GM18861 (cell line): ENCODE measurements around the gene RFC5.

Experiments
- ATAC-seq: cut with Tn5 transposase; IDR thresholded peaks from one replicate; pipeline ENCODE4 v1.9.1; 2021; ENCODE audit not compliant: unreplicated experiment

The RFC5 gene

DNA sequence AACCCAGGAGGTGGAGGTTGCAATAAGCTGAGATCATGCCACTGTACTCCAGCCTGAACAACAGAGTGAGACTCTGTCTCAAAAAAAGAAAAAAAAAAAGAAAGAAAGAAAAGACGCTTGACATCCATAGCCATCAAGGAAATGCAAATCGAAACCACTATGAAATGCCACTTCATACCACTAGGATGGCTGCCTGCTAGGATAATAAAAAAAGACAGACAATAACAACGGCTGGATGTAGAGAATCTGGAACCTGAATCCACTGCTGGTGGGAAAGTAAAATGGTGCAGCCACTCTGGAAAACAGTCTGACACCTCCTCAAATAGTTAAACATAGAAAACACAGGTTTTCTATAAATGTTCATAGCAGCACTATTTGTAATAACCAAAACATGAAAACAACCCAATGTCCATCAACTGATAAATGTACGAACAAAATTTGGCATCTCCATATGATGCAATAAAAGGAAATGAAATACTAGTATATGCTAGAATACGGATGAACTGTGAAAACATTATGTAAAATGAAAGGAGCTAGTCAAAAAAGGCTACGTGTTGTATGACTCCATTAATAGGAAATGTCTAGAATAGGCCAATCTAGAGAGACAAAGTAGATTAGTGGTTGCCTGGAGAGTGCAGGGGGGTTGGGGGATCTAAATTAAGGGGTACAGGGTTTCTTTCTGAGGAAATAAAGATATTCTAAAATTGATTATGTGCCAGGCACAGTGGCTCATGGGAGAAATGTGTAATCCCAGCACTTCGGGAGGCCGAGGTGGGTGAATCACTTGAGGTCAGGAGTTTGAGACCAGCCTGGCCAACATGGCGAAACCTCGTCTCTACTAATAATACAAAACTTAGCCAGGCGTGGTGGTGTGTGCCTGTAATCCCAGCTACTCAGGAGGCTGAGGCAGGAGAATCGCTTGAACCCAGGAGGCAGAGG, 34.7 kb downstream of the RFC5 start:
- no peak for ATAC-seq

DNA sequence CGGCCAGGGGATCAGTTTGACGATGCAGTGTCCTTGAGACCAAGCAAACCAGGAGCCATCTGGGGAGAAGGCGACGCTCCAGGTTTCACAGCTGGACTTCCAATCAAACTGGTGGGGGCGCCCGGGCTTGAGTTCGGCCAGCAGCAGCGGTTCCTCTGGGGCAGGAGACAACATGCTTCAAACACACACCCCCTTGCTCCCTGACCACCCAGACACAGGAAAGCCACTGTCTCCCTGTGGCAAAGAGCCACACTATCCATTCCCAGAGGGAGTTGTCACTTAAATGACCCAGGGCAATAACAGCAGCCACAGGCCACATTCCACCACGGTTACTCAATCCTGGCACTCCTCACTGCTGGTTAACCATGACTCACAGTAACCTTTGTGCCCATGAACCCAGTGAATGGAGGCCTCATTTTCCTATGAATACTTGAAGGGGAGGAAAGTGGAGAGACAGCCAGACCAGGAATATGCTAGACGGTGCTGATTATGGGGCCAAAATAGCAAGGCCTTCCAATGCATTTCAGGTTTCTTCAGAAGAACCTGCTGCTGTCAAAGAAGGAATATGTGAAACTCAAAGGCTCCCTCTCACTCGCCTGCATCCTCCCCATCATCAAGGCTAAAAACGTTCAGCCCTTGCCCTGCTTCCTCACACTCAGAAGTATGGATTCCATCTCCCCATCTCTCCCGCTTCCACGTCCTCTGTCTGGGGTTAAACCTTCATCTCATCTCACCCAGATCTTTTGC, 36.0 kb downstream of the RFC5 start:
- no peak for ATAC-seq

DNA sequence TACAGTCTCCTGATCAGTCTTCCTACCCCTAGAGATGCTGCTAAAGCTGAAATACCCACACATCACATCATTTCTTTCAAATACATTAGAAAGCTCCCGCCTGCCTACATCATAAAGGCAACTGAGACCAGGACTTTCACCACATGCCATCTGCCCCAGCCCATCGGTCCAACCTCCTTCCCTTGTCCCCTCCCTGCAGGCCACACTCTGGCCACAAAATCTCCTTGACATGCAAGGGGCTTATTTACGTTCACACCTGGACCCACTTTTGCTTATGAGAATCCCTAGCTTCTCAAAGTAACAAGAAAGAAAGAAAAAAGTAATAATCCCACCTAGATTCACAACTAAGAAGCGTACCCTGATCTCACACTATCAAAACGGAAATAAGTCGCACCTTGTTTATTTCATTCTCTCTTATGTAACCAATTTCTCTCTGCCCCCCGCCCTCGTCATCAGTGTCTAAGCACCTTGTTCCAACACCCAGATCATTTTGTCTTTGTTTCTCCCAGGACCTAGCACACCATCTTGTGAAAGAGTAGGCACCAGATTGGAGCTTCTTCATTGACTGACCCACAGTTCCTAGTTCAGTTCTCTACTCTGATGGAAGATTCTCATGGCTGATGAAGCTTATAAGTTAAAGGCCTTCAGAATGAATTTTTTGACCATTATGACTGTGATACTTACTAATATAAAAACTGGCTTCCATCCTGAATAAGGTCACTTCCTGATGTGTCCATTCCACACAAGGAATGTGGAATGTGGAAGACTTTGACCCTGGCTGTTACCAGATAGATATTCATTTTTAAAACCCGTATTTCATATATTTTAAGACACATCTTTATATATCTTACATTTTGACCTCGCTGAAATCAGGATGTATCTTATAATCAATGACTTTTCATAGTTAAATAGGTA, 36.8 kb downstream of the RFC5 start:
- ATAC-seq = no peak

DNA sequence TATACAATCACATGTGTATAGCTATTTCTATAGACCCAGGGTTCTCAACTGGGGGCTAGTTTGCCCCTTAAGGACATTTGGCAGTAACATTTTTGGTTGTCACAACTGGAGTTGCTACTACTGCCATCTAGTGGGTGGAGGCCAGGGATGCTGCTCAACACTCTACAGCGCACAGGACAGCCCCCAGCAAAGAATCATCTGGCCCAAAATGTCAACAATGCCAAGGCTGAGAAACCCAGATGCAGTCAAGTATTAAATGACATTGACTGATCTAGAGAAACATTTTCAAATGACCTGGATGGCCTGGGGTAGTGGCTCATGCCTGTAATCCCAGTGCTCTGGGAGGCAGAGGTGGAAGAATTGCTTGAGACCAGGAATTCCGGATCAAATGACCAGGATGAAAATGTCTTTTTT, 38.6 kb downstream of the RFC5 start:
- ATAC-seq = peak; percentile 70

DNA sequence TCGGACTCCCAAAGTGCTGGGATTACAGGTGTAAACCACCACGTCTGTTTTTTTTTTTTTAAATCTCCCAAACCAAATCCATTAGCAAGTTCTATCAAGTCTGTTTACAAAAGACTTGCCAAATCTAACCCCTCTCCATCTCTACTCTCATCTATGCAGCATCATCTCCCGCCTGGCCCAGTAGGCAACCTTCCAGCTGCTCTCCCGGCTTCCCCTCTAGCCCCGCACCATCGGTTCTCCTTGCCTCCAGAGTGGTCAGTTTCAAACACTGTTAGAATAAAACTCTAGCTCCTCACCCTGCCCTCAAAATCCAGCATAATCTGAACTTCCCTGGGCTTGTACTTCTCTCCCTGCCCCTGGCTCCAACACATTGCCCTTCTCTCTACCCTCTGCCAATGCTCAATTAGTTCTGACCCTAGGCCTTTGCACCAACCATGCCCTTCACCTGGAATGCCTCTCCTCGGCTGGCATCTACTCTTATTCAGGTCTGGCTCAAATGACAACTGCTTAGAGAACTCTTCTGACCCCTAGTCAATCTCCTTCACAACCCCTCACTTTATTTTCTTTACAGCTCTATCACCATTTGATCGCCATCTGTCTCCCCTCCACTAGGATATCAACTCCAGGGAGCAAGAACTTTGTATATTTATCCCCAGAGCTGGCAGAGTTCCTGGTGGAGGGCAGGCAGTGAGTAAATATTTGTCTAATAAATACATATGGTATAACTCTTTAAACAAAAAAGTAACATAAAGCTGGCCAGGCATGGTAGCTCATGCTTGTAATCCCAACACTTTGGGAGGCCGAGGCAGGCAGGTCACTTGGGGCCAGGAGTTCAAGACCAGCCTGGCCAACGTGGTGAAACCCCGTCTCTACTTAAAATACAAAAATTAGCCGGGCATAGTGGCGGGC, 39.6 kb downstream of the RFC5 start:
- no peak for ATAC-seq

DNA sequence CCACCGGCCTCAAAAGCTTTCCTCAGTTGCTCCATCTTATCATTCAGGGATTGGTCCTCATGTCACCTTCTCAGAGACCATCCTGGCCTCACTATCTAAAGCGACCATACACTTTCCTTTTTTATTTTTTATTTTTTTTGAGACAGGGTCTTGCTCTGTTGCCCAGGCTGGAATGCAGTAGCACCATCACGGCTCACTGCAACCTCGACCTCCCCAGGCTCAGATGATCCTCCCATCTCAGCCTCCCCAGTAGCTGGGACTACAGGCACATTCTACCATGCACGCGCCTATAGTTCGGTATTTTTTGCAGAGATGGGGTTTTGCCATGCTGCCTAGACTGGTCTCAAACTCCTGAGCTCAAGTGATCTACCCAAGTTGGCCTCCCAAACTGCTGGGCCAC, 41.7 kb downstream of the RFC5 start:
- no peak for ATAC-seq

DNA sequence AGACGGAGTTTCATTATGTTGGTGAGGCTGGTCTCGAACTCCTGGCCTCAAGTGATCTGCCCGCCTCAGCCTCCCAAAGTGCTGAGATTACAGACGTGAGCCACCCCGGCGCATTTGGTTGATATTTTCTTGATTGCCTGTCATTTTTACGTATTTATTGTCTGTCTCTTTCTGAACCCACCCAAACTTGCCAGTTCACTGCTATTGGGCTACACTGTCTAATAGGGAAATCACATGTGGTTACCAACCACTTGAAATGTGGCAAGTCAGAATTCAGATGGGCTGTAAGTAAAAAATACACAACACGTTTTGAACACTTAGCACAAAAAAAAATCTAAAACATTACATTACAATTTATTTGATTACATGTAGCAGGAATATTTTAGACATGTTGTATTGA, 42.4 kb downstream of the RFC5 start:
- no peak for ATAC-seq

DNA sequence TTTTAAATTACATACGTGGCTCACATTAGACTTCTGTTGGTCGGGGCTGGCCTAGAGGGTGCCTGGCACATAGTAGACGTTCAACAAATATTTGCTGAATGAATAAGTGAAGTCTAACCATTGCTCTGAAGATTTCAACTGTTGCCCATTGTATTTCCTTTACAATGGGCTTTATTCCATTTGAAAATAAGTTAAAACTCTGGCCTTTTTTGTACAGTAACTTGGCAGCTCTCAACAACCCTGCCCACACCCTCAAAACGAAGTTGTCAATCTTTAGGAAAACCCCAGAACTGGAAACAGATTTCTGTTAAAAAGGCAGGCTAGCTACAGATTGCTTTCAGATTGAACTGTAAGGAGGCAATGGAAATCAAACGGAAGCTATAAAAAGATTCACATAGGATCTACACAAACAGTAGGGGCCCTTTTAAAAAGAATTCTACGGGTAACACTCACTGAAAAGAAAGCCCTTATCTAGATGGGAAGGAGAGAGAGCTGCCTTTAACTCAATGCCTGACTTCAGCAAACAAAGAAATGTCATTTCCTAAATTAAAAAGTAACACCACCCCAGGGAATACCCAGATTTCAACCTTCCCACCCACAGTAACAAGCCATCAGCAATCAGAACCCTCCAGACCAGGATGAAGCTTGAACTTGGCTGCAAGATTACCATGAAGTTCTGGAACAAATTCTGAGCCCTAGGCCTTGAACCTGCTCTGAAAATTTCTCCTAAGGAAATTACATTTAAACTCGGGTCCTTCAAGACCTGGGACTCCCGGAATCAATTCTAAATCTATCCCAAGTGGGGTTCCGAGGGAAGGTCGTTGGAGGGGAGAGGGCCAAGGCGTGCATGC, 43.1 kb downstream of the RFC5 start:
- ATAC-seq = no peak

DNA sequence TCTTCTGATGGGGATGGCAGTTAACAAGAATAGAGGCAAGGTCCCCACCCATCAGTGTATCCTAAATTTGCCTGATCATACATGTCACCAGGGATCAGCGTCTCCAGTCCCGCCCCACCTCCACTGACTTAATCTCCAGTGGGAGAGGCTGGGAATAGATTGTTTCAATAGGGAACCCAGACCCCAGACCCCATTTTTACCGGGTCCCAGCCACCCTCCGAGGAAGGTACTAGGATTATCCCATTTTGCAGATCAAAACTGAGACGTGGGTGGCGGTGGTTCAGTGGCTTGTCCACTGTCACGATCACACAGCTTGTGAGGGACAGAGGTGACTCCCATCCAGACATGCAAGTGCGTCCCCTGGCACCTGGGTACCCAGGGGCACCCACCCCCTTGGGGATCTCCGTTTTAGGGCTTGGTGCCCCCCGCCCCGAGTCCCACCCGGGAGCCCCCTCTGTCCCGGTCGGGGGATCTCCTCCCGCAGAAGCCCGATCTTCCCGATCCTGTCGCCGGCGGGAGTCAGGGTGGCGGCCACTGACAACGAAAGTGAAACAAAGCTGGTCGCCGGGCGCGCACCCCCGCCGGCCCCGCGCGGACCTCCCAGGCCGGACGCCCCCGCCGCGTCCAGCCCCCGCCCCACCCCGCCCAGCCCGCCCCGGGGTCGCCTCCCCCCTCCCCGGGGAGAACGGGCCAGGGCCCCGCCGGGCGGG, 44.0 kb downstream of the RFC5 start:
- ATAC-seq = peak; percentile 37

DNA sequence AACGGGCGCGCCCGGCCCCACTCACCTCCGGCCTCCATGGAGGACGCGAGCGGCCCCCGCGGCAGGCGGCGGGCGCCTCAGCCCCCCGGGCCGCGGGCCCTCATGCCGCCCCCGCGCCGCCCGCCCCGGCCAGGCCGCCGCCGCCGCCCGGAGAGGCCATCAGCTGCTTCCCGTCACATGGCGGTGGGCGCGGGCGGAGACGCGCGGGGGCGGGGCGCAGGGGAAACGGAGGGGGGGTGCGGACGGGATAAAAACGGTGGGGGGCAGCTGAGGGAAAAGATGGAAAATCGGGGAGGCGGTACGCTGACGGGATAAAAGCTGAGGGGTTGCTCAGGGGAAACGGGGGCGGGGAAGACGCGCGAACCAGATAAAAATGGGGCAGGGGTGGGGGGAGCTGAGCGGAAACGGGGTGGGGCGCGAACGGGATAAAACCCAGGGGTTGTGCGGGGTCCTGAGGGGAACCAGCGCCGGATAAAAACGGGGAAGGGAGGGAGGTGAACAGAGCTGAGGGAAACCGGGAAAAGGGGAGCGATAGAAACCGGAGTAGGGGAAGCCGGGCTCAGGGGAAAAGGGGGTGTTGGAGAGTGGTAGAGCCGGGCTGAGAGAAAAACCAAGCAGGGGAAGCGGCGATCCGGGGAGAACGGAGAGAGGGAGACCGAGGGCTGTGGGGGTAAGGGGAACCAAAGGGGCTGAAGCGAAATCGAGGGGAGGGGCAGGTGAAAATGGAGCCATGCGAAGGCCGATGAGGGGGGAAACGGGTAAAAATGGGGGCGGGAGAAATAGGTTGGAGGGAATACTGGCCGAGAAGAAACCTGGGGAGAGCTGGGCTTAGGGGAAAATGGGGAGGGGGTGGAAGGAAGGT, 44.7 kb downstream of the RFC5 start, which contains the start of gene WSB2:
WSB2 (minus strand) TSS at position 169 of the 862 bp plus-strand sequence; CDS start at position 38, 131 bp downstream.
- peak; percentile 22 for ATAC-seq

DNA sequence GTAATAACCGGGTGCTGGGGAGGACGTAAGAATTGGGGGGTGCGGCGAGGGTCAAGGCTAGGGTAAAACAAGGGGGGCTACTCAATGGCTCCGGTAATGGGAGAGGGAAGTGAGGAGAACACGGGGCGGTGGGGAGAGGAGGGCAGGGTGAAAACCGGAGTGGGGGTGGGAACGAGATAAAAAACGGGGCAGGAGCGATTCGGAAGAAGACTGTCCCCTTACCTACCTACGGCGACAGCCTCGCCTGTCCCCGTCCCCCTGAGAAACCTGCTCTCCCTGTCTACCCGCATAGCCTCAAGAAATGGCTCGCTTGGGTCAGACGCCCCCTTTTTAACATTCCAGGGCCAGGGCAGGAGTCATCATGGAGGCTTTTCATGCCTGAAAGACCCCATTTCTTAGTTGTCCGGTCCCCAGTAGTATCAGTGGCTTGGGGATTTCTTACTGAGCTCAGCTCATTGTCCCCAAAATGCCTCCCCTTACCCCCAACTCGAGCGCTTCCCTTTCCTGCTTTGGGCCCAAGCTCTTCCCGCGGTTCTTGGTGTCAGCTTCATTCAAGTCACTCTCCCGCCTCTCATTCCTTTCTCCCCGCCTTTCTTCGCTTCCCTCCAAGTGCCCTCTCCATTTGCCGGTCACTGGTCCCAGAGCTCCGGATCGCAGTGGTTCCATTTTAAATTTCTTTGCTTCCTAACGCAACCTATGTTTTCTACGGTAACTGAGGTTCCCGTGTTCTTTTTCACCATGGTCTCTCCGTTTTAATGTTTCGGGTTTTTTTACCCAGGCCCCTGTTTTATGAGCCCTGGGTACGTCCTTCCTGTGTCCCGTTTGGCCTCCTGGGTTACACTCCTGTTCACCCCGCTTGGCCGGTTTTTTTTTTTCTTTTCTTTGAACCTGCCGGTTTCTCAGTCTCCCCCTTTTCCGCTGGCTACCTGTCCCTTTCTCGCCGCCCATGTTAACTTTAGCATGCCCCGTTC, 45.7 kb downstream of the RFC5 start:
- no peak for ATAC-seq

DNA sequence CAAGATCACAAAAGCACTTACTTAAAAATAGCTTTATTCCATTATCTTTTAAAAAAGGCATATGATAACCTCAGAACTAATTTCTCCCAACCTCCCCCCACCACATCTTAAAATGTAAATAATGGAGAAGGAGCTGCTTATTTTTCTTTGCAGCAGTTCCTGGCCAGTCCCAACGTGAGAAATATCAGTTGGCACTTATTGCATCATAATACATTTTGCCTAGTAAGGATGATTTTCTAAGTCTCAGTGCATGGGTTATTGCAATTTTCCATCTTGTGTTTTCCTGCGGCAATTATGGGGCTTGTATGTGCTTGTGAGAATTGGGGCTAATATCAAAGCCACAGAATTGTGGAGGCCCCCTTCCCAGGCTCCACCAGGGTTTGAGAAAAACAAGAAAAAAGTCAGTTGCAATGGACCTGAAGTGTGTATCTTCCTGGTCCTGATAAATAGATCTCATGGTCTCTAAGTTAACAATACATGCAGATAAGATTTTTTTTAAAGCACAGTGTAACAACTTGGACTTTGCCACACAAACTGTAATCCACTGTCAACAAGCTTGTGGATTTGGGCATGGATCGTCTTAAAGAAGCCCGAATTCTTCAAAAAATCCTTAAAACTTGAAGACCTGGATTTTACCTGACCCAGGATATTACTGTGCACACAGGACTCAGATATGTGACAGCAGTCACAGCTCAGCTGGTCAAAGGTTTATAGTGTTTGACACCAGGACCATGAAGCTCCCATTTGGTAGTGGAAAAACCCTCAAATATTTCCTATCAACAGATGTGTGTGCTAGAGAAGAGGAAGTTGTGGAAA, 47.3 kb downstream of the RFC5 start:
- no peak for ATAC-seq

DNA sequence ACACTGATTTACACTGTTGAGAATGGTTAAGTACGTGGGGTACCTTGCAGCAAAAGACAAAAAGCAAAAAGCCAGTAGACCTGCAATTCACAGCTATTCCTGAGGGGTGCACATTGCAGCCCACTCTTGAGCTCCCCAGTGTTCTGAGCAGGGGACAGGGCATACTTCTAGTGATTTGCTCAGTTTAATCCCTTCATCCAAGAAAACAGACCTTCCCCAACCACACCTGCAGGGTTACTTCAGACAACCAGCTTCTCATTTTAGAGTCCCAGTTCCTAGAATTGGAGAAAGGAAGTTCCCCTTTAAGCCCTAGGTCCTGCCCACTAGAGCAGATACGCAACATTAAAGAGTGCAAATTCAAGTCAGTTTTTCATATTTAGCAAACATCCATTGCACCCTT, 48.1 kb downstream of the RFC5 start:
- ATAC-seq = no peak

DNA sequence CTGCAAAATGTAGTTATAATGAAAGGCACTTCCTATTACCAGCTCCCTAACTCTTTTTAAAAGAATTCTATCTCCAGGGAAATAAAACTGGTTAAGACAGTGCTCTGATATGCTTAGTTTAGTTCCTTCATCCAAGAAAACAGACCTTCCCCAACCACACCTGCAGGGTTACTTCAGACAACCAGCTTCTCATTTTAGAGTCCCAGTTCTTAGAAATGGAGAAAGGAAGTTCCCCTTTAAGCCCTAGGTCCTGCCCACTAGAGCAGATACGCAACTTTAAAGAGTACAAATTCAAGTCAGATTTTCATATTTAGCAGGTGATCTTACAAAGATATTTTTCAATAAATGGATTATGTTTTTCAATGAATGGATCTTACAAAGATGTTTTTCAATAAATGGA, 48.9 kb downstream of the RFC5 start:
- no peak for ATAC-seq

DNA sequence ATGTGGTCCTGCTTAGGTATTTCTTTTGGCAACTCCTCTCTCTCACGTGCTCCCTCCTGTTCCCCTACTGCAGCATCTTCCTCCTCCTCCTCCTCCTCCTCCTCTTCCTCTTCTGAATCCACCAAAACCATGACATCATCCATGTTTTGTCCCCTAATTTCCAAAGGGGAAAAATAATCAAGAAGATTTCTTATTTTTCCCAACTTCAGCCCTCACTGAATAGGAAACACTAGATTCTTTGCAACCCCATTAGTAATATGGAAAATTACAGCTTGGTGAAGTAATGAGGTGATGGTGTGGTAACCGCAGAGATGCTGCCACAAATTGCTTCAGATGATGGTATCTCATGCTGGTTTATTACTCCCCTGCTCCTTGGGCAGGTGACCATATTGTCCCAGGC, 51.9 kb downstream of the RFC5 start:
- no peak for ATAC-seq

DNA sequence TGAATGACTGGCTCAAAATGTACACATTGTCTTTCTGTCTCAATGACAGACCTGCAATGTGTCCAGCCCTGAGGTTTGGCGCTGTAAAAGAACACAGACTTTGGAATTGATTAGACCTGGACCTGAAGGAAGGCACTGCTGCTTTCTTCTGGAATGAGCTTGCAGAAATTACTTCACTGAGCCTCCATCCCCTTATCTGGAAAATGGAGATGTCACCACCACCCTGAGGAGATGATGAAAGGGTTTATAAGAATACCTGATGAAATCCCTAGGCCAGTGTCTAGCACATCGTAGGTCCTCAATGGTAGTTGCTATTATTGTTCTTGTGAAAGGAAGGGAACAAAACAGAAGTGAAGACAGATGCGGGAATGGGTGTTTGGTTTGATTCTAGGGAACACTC, 54.1 kb downstream of the RFC5 start:
- ATAC-seq = no peak
